Natural killer cell (primary cell): ENCODE data around the gene HSD17B3. TPM values are rescaled to one million over a fixed set of nuclear protein-coding genes. Genes with fewer than 3 reads are reported as not detected.

Experiments used
- ATAC-seq, 3 donors: fragments of 150-1000 bp in 2 of 3; fragments of 200-7000 bp in 1 of 3; cut with Tn5 transposase; 1 replicate in 1 of 3; 2 replicates in 2 of 3; pipeline ENCODE4 v1.10.0; 2021; ENCODE audit warnings: mild to moderate bottlenecking in 2 of 3, moderate library complexity in 2 of 3
- DNase-seq, 2 donors: peaks; one replicate each; pipeline versions ENCODE4 v3.0.0 to v3.0.0-alpha.2; 2013 to 2021; ENCODE audit warnings: mixed read lengths in 1 of 2
- H3K27ac ChIP-seq: one replicate; pipeline ENCODE4 v1.5.1; 2013; ENCODE audit warnings: mild to moderate bottlenecking, low read length
- H3K27me3 ChIP-seq: one replicate; pipeline ENCODE4 v1.6.1; 2013; ENCODE audit warnings: low read length; ENCODE audit not compliant: control insufficient read depth, insufficient read depth
- H3K36me3 ChIP-seq: one replicate; pipeline ENCODE4 v1.6.1; 2013; ENCODE audit warnings: low read length; ENCODE audit not compliant: control insufficient read depth, insufficient read depth
- H3K4me1 ChIP-seq: one replicate; pipeline ENCODE4 v1.6.1; 2013; ENCODE audit warnings: low read length; ENCODE audit not compliant: control insufficient read depth, insufficient read depth
- H3K4me3 ChIP-seq: one replicate; pipeline ENCODE4 v1.5.1; 2013; ENCODE audit warnings: low read length
- H3K9me3 ChIP-seq: one replicate; pipeline ENCODE4 v1.6.1; 2013; ENCODE audit warnings: low read length; ENCODE audit not compliant: control insufficient read depth, insufficient read depth
- H3K27ac Mint-ChIP-seq, 2 donors: one replicate each; pipeline ENCODE4 v1.8.0; 2022; ENCODE audit warnings: mild to moderate bottlenecking in 2 of 2, mixed read lengths in 2 of 2, moderate library complexity in 1 of 2
- H3K27me3 Mint-ChIP-seq, 2 donors: one replicate each; pipeline ENCODE4 v1.8.0; 2022; ENCODE audit warnings: low read depth in 2 of 2, mixed read lengths in 2 of 2
- H3K36me3 Mint-ChIP-seq: one replicate; pipeline ENCODE4 v1.8.0; 2022; ENCODE audit warnings: mixed read lengths
- H3K4me1 Mint-ChIP-seq, 2 donors: one replicate each; pipeline ENCODE4 v1.8.0; 2022; ENCODE audit warnings: mixed read lengths in 2 of 2
- H3K4me3 Mint-ChIP-seq: one replicate; pipeline ENCODE4 v1.8.0; 2022; ENCODE audit warnings: mild to moderate bottlenecking, moderate library complexity, mixed read lengths
- H3K9me3 Mint-ChIP-seq, 2 donors: one replicate each; pipeline ENCODE4 v1.8.0; 2022; ENCODE audit warnings: mixed read lengths in 2 of 2
- whole genome bisulfite sequencing: methylation state at CpG from one replicate; pipeline ENCODE4 v1.1.7; 2013; ENCODE audit warnings: missing lambda C conversion rate; ENCODE audit not compliant: insufficient coverage; 5-methylcytosine and 5-hydroxymethylcytosine counted together
- intact Hi-C: fragments of 100-400 bp; cut with micrococcal nuclease; formaldehyde crosslinking; loops from one replicate; pipeline ENCODE4 v1.14.2; 2022
- total RNA-seq, 4 donors: library from RNA; stranded (reverse); fragments of 120-200 nt in 1 of 4; gene quantifications; one replicate each; pipeline versions ENCODE4 v1.2.3 to v1.2.4, GENCODE V29; 2013 to 2022
- TF ChIP-seq, protein P1 (sequence below): fragments of 200-600 bp; IDR thresholded peaks from one replicate; pipeline ENCODE4 v1.8.0; 2022; ENCODE audit warnings: antibody characterized with exemption

HSD17B3 gene
- total RNA-seq, 3 donors from 2014 or later (not counting 1 experiment from before 2014, with no cell fraction given) = 0.68 to 0.96 (median 0.80) TPM

DNA sequence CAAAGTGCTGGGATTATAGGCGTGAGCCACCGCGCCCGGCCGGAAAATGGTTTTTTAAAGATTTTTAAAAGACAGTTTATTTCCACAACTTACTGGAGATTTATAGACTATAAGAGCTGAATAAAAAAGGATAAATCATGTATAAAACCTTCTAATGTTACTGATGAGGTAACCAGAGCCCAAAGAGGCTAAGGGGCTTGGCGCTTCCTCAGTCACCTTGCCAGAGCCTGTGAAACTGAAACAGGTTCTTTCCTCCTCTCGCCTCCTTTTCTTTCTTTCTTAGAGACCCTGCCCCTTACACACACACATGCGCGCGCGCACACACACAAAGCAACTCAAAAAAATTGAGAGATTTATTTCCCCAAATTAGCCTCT lies 69.8 kb downstream of the HSD17B3 start:
- 30% methylated on average over 6 of the region's 11 CpGs for WGBS
- ATAC-seq = no peak

DNA sequence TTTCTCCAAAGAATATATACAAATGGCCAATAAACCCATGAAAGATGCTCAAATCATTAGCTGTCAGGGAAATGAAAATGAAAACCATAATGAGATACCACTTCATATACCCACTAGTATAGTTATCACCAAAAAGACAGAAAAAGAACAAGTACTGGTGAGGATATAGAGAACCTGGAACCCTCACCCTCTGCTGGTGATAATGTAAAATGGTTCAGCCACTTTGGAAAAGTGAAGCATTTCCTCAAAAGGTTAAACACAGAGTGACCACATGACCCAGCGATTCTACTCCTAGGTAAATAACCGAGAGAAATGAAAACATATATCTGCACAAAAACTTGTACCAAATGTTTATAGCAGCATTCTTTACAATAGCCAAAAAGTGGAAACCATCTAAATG lies 72.0 kb downstream of the HSD17B3 start:
- ATAC-seq (no peak), DNase-seq (no peak)
- H3K4me1 ChIP-seq = no peaks in the 10 kb centered on the region
- Mint-ChIP-seq H3K27me3 (peaks cover 31 to 49% of the 10 kb centered on the region in 2 donors), H3K9me3 (no peaks in the 10 kb centered on the region), H3K27ac (no peak overlapping the region), H3K4me1 (peaks cover 0 to 6% of the 10 kb centered on the region in 2 donors), H3K4me3 (no peak overlapping the region), H3K36me3 (no peaks in the 10 kb centered on the region)
- H3K36me3 ChIP-seq = no peaks in the 10 kb centered on the region
- TF ChIP-seq, protein P1, sequence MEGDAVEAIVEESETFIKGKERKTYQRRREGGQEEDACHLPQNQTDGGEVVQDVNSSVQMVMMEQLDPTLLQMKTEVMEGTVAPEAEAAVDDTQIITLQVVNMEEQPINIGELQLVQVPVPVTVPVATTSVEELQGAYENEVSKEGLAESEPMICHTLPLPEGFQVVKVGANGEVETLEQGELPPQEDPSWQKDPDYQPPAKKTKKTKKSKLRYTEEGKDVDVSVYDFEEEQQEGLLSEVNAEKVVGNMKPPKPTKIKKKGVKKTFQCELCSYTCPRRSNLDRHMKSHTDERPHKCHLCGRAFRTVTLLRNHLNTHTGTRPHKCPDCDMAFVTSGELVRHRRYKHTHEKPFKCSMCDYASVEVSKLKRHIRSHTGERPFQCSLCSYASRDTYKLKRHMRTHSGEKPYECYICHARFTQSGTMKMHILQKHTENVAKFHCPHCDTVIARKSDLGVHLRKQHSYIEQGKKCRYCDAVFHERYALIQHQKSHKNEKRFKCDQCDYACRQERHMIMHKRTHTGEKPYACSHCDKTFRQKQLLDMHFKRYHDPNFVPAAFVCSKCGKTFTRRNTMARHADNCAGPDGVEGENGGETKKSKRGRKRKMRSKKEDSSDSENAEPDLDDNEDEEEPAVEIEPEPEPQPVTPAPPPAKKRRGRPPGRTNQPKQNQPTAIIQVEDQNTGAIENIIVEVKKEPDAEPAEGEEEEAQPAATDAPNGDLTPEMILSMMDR = no peak
- H3K4me3 ChIP-seq = no peak overlapping the region
- H3K9me3 ChIP-seq = no peaks in the 10 kb centered on the region
- WGBS = 94% methylated on average over 2 of the region's 2 CpGs
- H3K27ac ChIP-seq = no peak overlapping the region
- intact Hi-C loops = no loop called here
- peaks cover 14% of the 10 kb centered on the region for H3K27me3 ChIP-seq

More for the DNA sequence above, 69.8 kb downstream of the HSD17B3 start:
- H3K27ac Mint-ChIP-seq = no peak overlapping the region
- DNase-seq = no peak
- no peaks in the 10 kb centered on the region for H3K36me3 Mint-ChIP-seq
- peaks cover 38 to 59% of the 10 kb centered on the region in 2 donors for H3K27me3 Mint-ChIP-seq
- Histone ChIP-seq H3K27me3 (peaks cover 25% of the 10 kb centered on the region), H3K36me3 (no peaks in the 10 kb centered on the region), H3K27ac (no peak overlapping the region), H3K9me3 (no peaks in the 10 kb centered on the region), H3K4me1 (no peaks in the 10 kb centered on the region), H3K4me3 (no peak overlapping the region)
- intact Hi-C loops = loop anchor here (1.0 kb wide), 1 partner anchor 85 kb away; no protein-coding TSS in a partner anchor
- peaks cover 0 to 6% of the 10 kb centered on the region in 2 donors for H3K4me1 Mint-ChIP-seq
- TF ChIP-seq, protein P1 = no peak
- no peak overlapping the region for H3K4me3 Mint-ChIP-seq
- H3K9me3 Mint-ChIP-seq = no peaks in the 10 kb centered on the region

DNA sequence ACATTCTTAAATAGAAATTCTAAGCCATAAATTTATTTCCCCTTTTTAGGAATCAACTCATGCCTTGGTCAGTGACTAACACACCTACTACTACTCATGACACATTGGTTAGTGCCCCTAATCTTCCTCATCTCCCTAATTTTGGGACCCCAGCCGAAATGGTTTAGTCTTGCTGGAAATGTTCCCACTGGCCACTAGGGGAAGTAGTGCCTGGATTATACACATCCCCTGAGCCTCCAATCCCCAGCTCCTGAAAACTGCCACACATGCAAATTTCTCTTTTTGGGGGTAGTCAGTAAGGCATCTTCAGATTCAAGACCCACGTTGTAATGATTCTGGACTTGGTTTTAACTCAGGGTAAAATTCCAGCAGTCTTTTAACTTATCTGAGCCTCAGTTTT lies 79.8 kb downstream of the HSD17B3 start:
- 59% methylated on average over 2 of the region's 2 CpGs for WGBS
- Histone ChIP-seq H3K4me3 (no peak overlapping the region), H3K36me3 (no peaks in the 10 kb centered on the region), H3K4me1 (peaks cover 25% of the 10 kb centered on the region), H3K27ac (no peak overlapping the region), H3K9me3 (no peaks in the 10 kb centered on the region), H3K27me3 (peaks cover 21% of the 10 kb centered on the region)
- Mint-ChIP-seq H3K27ac (no peak overlapping the region), H3K9me3 (peaks cover 4 to 7% of the 10 kb centered on the region in 2 donors), H3K4me1 (peaks cover 4 to 16% of the 10 kb centered on the region in 2 donors), H3K27me3 (peaks cover 30 to 49% of the 10 kb centered on the region in 2 donors), H3K4me3 (no peak overlapping the region), H3K36me3 (peaks cover 7% of the 10 kb centered on the region)
- TF ChIP-seq, protein P1 = peak; percentile 15
- DNase-seq = no peak
- intact Hi-C loops = no loop called here
- ATAC-seq = no peak

DNA sequence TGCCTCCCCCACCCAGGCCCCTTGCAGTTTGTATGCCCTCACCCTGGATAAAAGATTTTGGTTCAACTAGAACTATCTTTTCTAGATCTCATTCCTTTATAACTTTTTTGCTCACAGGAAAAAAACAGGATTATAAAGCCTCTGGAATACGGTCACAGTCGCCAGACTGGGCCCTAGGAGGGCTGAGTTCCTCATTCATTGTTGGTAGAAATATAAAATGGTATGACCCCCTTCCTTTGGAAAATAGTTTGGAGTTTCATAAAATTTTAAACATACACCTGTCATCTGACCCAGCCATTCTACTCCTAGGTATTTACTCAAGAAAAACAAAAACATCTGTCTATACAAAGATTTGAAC lies 82.1 kb downstream of the HSD17B3 start:
- peak overlapping the region; percentile 22 for H3K4me3 Mint-ChIP-seq
- no peak overlapping the region for H3K4me3 ChIP-seq

More for the DNA sequence above, 82.1 kb downstream of the HSD17B3 start:
- H3K4me1 Mint-ChIP-seq = peaks cover 4 to 21% of the 10 kb centered on the region in 2 donors
- H3K9me3 Mint-ChIP-seq = peaks cover 4 to 7% of the 10 kb centered on the region in 2 donors
- H3K27ac ChIP-seq = no peak overlapping the region
- intact Hi-C loops = loop anchor here (2.0 to 10.0 kb wide), 2 partner anchors 493 to 725 kb away; no protein-coding TSS in a partner anchor
- H3K27ac Mint-ChIP-seq = no peak overlapping the region
- H3K4me1 ChIP-seq = peaks cover 25% of the 10 kb centered on the region
- H3K27me3 Mint-ChIP-seq = peaks cover 43 to 71% of the 10 kb centered on the region in 2 donors
- no CpG with 5 or more reads among the region's 2 CpGs for WGBS
- H3K9me3 ChIP-seq = no peaks in the 10 kb centered on the region
- no peak for DNase-seq
- H3K36me3 ChIP-seq = no peaks in the 10 kb centered on the region
- ATAC-seq = no peak
- H3K27me3 ChIP-seq = peaks cover 24% of the 10 kb centered on the region
- peaks cover 7% of the 10 kb centered on the region for H3K36me3 Mint-ChIP-seq
- TF ChIP-seq, protein P1 = peak; percentile 32
